HG02763 (cell line): ENCODE data around the gene UBE2O.
A peak's percentile ranks its signal among the peaks of the same experiment; 100 is the strongest.

ENCODE experiments used
- ATAC-seq: cut with Tn5 transposase; IDR thresholded peaks from one replicate; pipeline ENCODE4 v1.9.1; 2021; ENCODE audit warnings: mild to moderate bottlenecking, moderate library complexity; ENCODE audit not compliant: unreplicated experiment

Gene UBE2O

DNA sequence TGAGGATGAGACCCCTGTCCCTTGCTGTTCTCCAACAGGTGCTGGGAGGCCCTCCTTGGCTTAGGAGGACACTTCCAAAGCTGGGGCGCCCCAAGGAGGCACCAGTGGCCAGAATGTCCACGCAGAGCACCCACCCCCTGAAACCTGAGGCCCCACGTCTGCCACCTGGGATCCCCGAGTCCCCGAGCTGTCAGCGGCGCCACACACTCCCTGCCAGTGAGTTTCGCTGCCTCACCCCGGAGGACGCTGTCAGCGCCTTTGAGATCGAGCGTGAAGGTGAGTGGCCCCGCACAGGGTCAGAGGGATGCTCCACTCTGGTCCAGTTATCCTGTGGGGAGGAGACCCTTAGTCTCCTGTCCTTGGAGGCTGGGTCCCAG is 15.7 kb upstream of the UBE2O start:
- no peak for ATAC-seq

DNA sequence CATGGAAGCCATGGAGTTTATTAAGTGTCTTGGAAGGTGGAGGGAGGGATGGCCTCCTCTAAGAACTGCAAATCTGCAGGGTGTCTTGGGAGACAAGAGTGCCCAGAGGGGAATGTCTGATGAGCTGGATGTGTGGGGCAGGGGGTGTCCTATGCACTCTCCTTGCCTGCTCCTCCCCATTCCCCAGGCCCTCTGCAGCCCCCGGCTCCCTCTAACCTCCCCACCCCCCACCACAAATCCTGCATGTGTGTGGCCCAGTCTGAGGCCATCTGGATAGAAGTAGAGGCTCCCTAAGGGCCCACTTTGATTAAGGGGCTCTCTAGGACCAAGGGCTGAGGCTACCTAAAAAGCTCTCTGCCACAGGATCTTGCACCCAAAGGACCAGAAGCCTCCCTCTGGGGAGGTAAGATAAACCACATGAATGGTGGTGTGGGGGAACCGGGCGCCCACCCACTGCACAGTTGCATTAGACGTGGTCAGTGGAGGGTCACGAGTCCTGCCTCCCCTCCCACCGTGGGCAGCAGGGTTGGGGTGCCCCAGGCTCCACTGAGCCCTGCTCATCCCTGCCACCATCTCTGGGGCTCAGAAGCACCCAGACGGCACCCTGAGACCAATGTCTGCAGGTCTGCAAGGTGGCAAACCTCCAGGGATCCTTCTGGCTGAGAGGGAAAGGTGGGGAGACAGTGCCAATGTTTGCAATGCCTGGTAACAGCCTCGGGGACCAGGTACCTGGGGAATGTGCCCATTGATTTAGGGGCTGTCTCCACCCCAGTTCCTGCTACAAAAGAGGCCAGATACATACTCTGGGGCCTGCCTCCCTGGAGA is 15.1 kb upstream of the UBE2O start:
- no peak for ATAC-seq

DNA sequence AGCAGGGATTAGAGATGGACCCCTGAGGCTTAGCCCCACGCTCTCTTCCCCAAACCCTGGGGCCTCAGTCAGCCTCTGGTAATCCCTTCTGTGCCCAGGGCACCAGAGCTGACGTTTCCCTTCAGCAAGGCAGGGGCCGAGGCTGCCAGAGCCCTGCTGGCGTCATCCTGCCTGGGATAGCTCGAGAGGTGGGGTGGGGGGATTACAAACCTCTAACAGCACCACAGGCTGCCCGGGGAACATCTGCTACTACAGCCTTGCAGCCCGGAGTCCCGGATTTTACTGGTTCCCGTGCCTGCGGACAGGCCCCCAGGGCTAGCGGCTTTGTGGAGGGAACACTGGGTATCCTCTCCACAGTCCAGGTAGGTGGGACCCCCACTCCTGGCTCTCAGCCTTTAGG is 14.4 kb upstream of the UBE2O start, which contains the start of gene AANAT:
Gene AANAT, plus strand, starts transcription at position 238 of the 400 bp plus-strand sequence. CDS start 1,144 bp downstream, outside the sequence.
- ATAC-seq: no peak

DNA sequence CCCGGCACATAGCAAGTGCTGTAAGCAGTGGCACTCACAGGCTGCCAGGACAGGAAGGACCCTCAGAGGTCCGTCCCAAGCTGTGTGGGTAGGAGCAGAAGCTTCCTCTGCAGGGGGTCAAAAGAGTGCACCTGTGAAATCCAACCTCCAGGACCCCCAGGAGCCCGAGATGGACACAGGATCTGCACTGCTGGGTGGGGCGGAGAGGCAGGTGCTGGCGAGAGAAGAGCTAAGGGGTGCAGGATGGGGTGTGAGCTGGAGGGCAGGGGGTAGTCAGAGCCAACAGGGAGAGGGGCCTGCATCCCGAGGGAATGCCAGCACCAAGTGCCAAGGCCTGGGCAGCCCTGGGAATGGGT is 13.8 kb upstream of the UBE2O start:
- no peak for ATAC-seq

DNA sequence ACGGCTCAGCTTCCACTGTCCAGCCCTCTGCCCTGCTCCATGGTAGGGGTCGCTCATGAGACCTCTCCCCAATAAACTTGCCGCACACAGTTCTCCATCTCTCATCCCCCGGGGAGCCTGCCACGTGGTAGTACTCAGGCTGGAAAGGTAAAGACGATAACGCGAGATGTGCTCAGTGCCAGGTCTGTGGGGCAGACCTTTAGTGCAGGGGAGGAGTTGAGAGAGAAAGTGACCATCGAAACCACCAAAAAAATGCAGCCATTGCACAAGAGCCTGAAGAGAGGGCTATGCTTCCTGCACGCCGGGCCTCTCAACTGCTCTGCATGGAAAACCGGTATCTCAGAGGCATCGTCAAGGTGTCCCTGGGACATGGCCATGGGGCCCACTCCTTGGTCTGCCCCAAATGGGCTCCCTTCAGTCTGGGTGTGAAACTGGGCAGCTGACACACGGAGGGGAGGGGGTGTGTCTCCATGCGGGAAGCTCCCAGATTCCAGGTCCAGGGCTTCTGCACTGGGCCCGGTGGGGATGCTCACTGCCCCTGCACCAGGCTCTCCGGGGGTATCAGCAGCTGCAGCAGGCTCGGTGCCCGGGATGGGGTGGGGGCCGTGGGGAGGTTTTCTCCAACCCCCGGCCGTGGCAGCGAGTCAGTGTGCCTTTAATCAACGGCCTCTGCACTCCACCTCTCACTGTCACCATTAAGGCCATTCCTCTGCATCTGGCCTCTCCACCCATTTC is 9.8 kb upstream of the UBE2O start:
- ATAC-seq: no peak

DNA sequence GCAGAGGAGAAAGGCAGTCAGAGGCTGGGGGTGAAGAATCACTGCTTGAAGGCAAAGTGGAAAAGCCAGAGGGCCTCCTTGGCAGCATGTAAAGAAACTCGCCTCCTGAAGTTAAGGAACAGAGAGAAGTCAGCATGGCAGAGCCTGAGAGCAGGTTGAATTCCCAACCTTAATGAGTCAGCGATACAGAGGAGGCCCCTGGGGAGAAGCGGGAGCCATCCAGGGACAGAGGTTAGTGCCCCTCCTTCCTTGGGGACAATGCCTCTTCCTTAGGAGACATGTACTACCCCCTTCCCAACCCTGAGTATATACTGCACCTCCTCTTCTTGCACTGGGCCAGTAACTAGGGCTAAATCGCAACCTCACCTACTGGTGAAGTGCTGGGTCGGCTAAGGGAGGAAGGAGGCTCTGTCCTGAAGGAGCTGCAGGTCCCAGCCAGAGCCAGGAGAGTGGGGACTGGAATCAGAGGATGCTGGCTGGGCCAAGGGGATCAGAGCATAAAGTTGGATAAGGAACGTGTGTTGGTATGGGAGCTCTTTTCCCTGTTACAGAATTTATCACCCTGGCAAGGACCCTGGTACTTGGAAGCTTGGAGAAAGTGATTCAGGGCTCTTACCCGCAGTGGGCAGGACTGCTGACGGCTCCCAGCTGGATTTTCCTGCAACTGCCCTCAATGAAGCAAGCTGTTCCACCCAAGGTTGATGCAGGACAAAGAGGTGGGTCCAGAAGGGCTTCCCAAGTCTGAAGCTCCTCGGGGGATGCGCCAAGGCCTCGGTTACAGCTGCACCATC is 9.0 kb upstream of the UBE2O start:
- ATAC-seq: no peak

DNA sequence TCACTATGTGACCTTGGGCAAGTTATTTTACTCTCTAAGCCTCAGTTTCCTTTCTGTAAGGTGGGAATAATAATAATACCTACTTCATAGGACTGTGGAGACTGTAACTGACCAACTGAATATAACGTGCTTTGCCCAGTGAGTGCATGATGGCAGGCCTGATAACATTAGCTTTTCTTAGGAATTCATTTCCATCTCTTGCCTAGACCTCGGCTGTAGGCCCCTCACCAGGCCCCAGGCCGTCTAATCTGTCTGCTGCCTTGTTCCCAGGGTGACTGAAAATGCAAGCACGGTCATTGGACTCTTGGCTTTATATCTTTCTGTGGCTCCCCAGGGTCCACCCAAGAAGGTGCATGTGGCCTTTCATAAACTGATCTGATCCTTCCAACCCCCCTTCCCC is 6.7 kb upstream of the UBE2O start:
- no peak for ATAC-seq

DNA sequence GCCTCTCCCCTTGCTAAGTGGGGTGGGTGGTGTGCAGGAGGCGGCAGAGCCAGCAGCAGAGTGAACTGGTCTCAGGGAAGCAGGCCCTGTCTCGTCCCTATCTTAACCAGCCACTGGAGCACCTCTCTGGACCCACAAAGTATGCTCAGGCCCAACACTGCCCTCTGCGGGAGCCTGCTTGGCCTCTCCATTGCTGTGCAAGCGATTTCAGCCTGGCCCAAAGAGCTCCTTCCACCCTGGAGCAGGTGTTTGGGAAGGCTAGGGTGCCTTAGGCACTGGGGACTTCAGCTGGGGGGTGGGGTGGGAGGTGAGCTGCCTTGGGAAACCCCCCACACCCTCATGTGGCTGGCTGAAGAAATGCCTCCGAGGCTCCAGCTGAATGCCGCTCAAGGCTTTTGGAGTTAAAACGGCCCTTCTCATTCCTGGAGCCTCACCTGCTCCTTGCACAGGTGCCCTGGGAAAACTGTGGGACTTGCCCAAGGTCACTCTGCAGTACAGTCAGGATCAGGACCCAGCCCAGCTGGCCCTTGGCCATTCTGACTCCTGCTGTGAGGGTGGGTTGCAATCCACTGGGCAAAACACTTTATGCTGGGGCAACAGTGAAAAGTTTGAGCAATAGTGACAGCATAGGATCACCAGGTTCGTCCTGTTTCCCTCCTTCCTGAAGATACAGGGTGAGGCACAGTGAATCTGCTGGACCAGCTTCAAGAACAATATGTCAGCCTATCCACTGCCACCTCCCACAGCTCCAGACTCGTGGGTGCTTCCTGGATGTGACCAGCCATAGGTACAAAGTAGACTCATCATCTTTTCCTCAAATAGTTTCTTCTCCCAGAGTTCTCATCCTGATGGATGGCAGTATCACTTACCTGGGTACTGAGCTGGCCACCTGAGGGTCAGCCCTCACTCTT is 5.9 kb upstream of the UBE2O start:
- ATAC-seq: no peak

DNA sequence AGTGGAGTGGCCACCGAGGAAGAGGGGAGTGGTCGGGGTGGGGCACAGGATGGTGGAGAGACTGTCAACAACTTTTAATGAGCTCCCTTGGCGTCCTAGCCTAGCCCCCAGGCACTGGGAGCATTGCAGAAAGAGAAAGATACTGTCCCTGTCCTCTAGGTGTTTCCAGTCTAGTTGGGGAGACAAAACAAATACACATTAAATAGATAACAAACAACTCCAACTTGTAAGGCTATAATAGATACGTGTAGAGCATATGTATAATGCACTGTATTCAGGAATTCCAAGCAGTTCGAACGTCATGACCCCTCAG is 435 bp upstream of the UBE2O start:
- no peak for ATAC-seq

DNA sequence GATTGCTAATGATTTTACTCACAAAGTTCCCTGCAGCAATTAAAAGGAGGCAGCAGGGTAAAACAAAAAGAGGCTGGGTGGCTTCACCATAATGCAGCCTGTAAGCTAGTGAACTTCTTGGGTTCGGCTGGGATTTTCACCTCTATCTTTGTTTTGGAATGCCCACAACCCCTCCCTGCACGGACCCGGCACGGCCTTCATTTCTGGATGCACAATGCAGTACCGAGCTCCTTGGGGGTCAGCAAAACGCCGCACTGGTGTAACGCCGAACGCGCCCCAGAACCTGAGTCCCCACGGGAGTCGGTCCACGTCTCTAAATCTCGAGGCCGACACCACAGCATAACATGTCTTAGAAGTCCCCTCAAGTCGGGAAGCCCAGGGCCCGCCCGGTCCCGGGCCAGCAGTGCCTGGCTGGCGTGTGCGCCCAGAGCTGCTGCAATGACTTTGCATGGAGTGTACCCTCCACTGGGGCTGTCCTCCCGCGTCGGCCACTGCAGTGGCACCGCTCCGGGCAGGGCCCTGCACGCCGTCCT is 759 bp downstream of the UBE2O start:
- ATAC-seq: peak; percentile 12

DNA sequence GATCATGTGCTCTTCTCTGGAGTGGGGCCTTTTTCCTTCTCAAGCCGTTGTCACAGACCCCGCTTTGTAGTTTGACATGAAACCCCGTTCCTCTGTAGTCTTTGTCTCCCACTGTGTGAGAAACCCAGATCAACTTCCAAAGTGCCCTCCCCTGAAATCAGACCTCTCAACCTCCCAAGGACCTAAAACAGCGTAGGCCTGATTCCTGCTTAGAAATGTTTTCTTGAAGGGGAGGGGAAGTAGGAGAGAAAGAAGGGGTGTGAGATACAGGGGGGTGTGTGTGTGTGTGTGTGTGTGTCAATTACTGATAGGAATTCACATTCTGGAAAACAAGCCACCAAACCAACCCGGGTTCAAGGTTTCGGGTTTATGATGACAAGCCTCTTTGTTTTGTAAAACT is 1.4 kb downstream of the UBE2O start:
- ATAC-seq: no peak

DNA sequence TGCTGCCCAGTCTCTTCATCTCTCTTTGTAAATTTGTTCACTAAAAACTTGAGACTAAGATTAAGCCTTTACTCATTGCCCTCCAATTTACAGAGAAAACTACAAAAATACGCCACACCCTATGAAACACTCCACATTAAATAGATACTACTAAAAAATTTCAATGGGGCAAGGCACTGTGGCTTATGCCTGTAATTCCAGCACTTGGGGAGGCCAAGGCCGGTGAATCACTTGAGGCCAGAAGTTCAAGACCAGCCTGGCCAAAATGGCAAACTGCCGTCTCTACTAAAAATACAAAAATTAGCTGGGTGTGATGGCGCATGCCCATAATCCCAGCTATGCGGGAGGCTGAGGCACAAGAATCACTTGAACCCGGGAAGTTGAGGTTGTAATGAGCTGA is 3.8 kb downstream of the UBE2O start:
- ATAC-seq: no peak

DNA sequence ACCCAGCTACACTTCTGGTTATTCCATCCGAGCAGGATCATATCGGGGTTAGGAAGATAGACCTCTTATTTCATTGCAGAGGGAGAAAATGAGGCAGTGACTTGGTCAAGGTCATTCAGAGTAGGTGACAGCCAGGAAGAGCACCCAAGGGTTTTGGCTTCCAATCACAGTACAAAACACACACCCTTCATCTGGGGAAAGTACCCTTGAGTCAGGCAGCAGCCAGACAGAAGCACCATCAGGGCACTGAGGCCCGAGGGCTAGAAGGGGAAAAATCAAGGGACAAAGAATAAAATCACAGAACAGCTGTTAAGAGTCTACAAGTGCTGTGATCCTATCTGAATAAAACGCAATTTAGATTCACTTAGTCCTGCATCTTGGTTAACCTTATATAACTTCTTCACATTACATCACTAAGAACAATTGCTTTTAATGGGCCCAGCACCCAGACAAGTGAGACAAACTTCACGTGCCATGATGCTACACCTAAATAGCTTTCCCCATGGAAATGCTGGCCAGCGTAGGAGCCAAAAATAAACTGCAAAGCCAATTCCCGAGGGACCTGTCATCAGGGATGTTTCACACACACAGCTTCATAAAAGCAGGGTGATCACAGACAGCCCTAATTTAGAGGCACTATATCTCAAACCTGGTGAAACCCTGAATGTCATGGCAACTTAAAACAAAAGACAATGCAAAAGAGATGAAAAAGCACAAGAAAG is 4.9 kb downstream of the UBE2O start:
- ATAC-seq: no peak

DNA sequence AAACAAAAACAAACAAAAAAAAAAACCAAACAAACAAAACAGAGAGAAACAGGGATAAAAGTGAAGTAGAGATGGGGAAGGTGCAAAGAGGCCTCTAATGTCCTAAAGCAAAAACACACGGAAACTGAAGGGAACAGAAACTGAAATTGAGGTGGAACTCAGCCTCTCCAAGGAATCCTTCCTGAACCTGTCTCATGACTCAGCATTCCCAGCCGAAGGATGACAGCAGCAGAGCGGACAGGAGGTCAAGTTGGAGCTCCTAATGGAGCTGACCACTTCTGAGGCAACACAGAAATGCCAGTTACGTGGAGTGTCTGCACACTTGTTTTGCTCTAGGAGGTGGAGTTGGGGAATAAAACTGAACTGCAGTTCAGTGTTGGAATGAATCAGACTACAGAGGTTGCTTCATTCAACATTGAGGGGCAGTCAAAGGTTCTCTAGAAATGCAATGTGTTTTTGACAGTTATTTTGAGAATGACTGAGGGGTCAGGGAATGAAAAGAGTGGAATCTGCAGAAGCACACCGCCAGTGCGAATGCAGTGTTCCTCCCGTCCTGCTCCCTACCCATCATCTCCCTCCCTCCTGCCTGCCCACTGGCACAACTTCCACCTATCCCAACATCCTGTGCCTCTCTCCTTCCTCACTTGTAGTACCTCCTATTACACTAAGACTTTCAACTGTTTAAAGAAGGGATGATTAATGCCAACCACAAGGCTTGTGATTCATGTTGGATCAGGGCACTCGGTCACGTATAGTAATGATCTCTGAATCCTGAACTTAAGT is 6.3 kb downstream of the UBE2O start:
- ATAC-seq: no peak

DNA sequence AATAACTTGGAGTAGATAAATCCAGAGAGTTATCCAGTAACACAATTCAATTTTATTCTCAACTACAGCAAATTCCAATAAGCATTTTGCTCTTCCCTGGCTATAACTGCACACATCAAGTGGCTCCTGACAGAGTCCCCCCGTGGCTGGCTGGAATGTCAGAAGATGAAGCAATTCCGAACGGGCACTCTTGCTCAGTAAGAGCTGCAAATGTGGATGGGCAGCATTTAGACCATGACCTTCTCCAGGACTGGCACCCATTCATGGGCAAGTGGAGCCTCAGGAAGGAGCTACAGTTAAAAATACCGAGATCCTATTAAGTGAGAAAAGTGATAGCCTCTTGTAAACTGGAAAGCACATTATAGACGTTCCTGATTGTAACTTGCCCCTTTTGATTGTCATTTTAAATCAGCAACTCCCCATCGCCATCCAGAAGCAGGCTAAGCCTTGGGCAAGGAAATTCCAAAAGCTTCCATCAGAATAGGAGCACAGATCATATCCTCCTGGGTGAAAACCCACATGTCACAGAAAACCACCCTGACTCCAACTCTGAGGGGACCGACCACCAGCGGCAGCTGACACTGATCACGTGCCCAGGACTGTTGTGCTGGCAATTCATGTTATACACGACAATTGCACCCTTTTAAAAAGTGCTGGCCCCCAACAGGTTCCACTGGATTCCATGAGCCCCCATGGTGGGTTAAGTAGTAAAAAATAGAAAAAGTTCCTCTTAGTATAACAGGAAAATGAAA is 7.1 kb downstream of the UBE2O start:
- ATAC-seq: no peak

DNA sequence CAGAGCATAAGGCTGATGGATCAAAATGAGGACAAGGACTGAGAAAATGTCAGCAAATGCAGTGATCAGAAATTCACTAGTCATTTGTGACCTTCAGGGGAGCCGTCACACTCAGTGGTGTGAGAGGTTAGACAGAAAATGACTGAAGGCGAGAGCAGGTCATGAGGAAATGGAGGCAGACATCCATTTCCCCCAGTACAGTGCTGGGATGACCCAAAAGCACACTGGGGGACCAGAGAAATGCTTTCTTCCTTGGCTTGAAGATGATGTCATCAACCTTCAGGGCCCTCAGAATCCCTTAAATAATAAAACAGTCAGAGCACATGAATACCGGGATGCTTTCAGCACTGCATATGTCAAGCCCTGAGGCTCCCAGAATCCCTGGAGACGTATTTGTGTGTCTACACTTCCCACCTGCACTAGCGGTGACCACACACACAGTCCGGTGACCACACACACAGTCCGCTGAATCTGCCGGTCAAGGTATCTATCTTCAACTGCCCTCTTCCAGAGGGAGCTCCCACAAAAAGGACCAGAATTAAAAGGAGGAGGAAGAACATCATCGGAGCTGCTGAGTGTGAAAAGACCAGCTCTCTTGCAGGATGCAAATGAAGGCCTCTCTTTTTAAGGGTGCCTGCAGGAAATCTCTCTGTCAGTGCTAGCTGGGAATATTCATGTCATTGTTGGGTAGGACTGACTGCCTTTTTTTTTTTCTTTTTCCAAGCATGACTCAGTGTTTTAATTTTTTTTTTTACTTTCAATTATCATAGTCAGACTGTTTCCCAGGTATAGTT is 8.2 kb downstream of the UBE2O start:
- ATAC-seq: no peak
